GM21737 (cell line): ENCODE results near the gene CPSF4L.
"Not testable (repeated sequence)": the region's sequence is repeated elsewhere in the genome, so short reads cannot be mapped to it uniquely, and the experiment has no call there.

Experiments
- ATAC-seq: cut with Tn5 transposase; IDR thresholded peaks from one replicate; pipeline ENCODE4 v1.9.1; 2021; ENCODE audit warnings: mild to moderate bottlenecking, moderate library complexity; ENCODE audit not compliant: unreplicated experiment

The CPSF4L gene

GRCh38 chr17:73261617-73261951 is at the start of gene CPSF4L:
CPSF4L (minus strand) TSS chr17:73261880; CDS start chr17:73261818, 62 bp downstream.
- no peak for ATAC-seq

GRCh38 chr17:73311428-73311780 is 49.7 kb upstream of the CPSF4L start:
- peak; percentile 5 for ATAC-seq

GRCh38 chr17:73309727-73310596 is 48.3 kb upstream of the CPSF4L start:
- ATAC-seq, result no peak

- ATAC-seq, result not testable (repeated sequence)
These were observed 47.3 kb upstream of the CPSF4L start for GRCh38 chr17:73308959-73309358.

- ATAC-seq, result no peak
These were observed 46.5 kb upstream of the CPSF4L start for GRCh38 chr17:73308017-73308823.

- no peak for ATAC-seq
These were observed 45.5 kb upstream of the CPSF4L start for GRCh38 chr17:73307130-73307529.

GRCh38 chr17:73305845-73306836 is 44.5 kb upstream of the CPSF4L start:
- no peak for ATAC-seq

GRCh38 chr17:73304971-73305812 is 43.5 kb upstream of the CPSF4L start:
- no peak for ATAC-seq

- no peak for ATAC-seq
These were observed 42.8 kb upstream of the CPSF4L start for GRCh38 chr17:73304438-73304837.

GRCh38 chr17:73302189-73302588 is 40.5 kb upstream of the CPSF4L start:
- no peak for ATAC-seq

GRCh38 chr17:73301369-73301768 is 39.7 kb upstream of the CPSF4L start:
- no peak for ATAC-seq

GRCh38 chr17:73300392-73300791 is 38.7 kb upstream of the CPSF4L start:
- ATAC-seq, result no peak

GRCh38 chr17:73297934-73298861 is 36.5 kb upstream of the CPSF4L start:
- peak; percentile 52 for ATAC-seq

- no peak for ATAC-seq
These were observed 31.8 kb upstream of the CPSF4L start for GRCh38 chr17:73293480-73293911.

GRCh38 chr17:73293031-73293430 is 31.4 kb upstream of the CPSF4L start:
- no peak for ATAC-seq

- no peak for ATAC-seq
These were observed 30.4 kb upstream of the CPSF4L start for GRCh38 chr17:73292031-73292531.

- ATAC-seq, result peak; percentile 80
These were observed 29.7 kb upstream of the CPSF4L start for GRCh38 chr17:73291260-73291801.
